Stimulated activated CD8-positive, alpha-beta memory T cell treated with anti-CD3 and anti-CD28 coated beads, Interleukin-2, amount 100 ng/mL, for 1 hour (primary cell): Measurements from ENCODE around the gene HDAC4.

Experiments
- DNase-seq, 2 donors: peaks; one replicate each; pipeline ENCODE4 v3.0.0-alpha.2; 2020; ENCODE audit warnings: low read depth in 2 of 2

HDAC4 gene

GRCh38 chr2:239236043-239236807 lies 164.6 kb downstream of the HDAC4 start:
- no peak for DNase-seq

GRCh38 chr2:239235311-239235710 lies 165.5 kb downstream of the HDAC4 start:
- no peak for DNase-seq

- no peak for DNase-seq
Measured at GRCh38 chr2:239234191-239235175, 166.3 kb downstream of the HDAC4 start.

GRCh38 chr2:239233576-239233975 lies 167.2 kb downstream of the HDAC4 start:
- DNase-seq, result no peak

GRCh38 chr2:239232195-239232578 lies 168.6 kb downstream of the HDAC4 start:
- no peak for DNase-seq

GRCh38 chr2:239231231-239232194 lies 169.3 kb downstream of the HDAC4 start:
- no peak for DNase-seq

- DNase-seq, result no peak
Measured at GRCh38 chr2:239230318-239231052, 170.3 kb downstream of the HDAC4 start.

- no peak for DNase-seq
Measured at GRCh38 chr2:239229545-239230279, 171.1 kb downstream of the HDAC4 start.

GRCh38 chr2:239227661-239228371 lies 173.0 kb downstream of the HDAC4 start:
- DNase-seq, result no peak

- DNase-seq, result no peak
Measured at GRCh38 chr2:239226677-239227581, 173.9 kb downstream of the HDAC4 start.

GRCh38 chr2:239225871-239226561 lies 174.8 kb downstream of the HDAC4 start:
- no peak for DNase-seq

- no peak for DNase-seq
Measured at GRCh38 chr2:239225371-239225851, 175.4 kb downstream of the HDAC4 start.

GRCh38 chr2:239224955-239225354 lies 175.9 kb downstream of the HDAC4 start:
- DNase-seq, result no peak

- no peak for DNase-seq
Measured at GRCh38 chr2:239224199-239224570, 176.6 kb downstream of the HDAC4 start.

- no peak for DNase-seq
Measured at GRCh38 chr2:239223310-239224198, 177.3 kb downstream of the HDAC4 start.

GRCh38 chr2:239222706-239223309 lies 178.0 kb downstream of the HDAC4 start:
- DNase-seq, result no peak
